Mesenchymal stem cell (in vitro differentiated cells and primary cell): ENCODE data around the gene GAB2.

Source experiments
- DNase-seq: peaks from one replicate; pipeline ENCODE4 v3.0.0-alpha.2; 2013
- H2AFZ ChIP-seq: one replicate; pipeline ENCODE4 v1.6.1; 2013; ENCODE audit warnings: low read depth, mild to moderate bottlenecking, control low read depth, inconsistent platforms, low read length, moderate library complexity
- H2AK5ac ChIP-seq: 2 replicates; pipeline ENCODE4 v1.6.1; 2013; ENCODE audit warnings: low read length, moderate library complexity, mild to moderate bottlenecking, inconsistent platforms; ENCODE audit not compliant: severe bottlenecking
- H2BK120ac ChIP-seq: one replicate; pipeline ENCODE4 v1.6.1; 2013; ENCODE audit warnings: low read depth, mild to moderate bottlenecking, inconsistent platforms, low read length, moderate library complexity
- H2BK12ac ChIP-seq, 2 experiments: one replicate each; pipeline ENCODE4 v1.6.1; 2013; ENCODE audit warnings: inconsistent platforms in 2 of 2, low read length in 2 of 2, mild to moderate bottlenecking in 2 of 2, moderate library complexity in 2 of 2, control low read depth in 1 of 2
- H2BK15ac ChIP-seq: one replicate; pipeline ENCODE4 v1.6.1; 2013; ENCODE audit warnings: mild to moderate bottlenecking, low read depth, inconsistent platforms; ENCODE audit not compliant: poor library complexity, severe bottlenecking
- H2BK5ac ChIP-seq: 2 replicates; pipeline ENCODE4 v1.6.1; 2013; ENCODE audit warnings: low read depth, mild to moderate bottlenecking, low read length, control low read depth, inconsistent platforms; ENCODE audit not compliant: poor library complexity, severe bottlenecking
- H3K14ac ChIP-seq, 2 experiments: one replicate each; pipeline ENCODE4 v1.6.1; 2013; ENCODE audit warnings: inconsistent platforms in 2 of 2, low read length in 2 of 2, control low read depth in 1 of 2, mild to moderate bottlenecking in 1 of 2, moderate library complexity in 1 of 2
- H3K18ac ChIP-seq, 2 experiments: one replicate each; pipeline ENCODE4 v1.6.1; 2013; ENCODE audit warnings: inconsistent platforms in 2 of 2, low read length in 2 of 2, control low read depth in 1 of 2, low read depth in 1 of 2, mild to moderate bottlenecking in 1 of 2
- H3K23ac ChIP-seq, 2 experiments: one replicate each; pipeline ENCODE4 v1.6.1; 2013; ENCODE audit warnings: inconsistent platforms in 2 of 2, low read length in 2 of 2, mild to moderate bottlenecking in 2 of 2, moderate library complexity in 2 of 2, control low read depth in 1 of 2
- H3K27ac ChIP-seq: 2 replicates; pipeline ENCODE4 v1.5.1; 2013; ENCODE audit warnings: mild to moderate bottlenecking, moderate library complexity, low read length, control low read depth, inconsistent platforms; ENCODE audit not compliant: poor library complexity, severe bottlenecking
- H3K27me3 ChIP-seq, 2 experiments: 2 replicates each; pipeline versions ENCODE4 v1.6.1 to v1.7.0; 2013; ENCODE audit warnings: low read length in 2 of 2, mild to moderate bottlenecking in 2 of 2, moderate library complexity in 2 of 2, control low read depth in 1 of 2, inconsistent platforms in 1 of 2; ENCODE audit not compliant: control insufficient read depth in 1 of 2, insufficient read depth in 1 of 2
- H3K36me3 ChIP-seq, 2 experiments: 2 replicates each; pipeline versions ENCODE4 v1.6.1 to v1.7.0; 2013; ENCODE audit warnings: low read length in 2 of 2, control low read depth in 1 of 2, inconsistent platforms in 1 of 2, low read depth in 1 of 2, mild to moderate bottlenecking in 1 of 2; ENCODE audit not compliant: insufficient read depth in 2 of 2, control insufficient read depth in 1 of 2
- H3K4ac ChIP-seq, 2 experiments: one replicate each; pipeline ENCODE4 v1.6.1; 2013; ENCODE audit warnings: inconsistent platforms in 2 of 2, low read length in 2 of 2, mild to moderate bottlenecking in 2 of 2, moderate library complexity in 2 of 2, control low read depth in 1 of 2, low read depth in 1 of 2
- H3K4me1 ChIP-seq: 2 replicates; pipeline ENCODE4 v1.6.1; 2013; ENCODE audit warnings: low read depth, low read length, control low read depth; ENCODE audit not compliant: control insufficient read depth, insufficient read depth
- H3K4me2 ChIP-seq: 2 replicates; pipeline ENCODE4 v1.6.1; 2013; ENCODE audit warnings: low read length, mild to moderate bottlenecking, inconsistent platforms; ENCODE audit not compliant: poor library complexity, severe bottlenecking
- H3K4me3 ChIP-seq, 2 experiments: 2 replicates each; pipeline versions ENCODE4 v1.5.1 to v1.7.0; 2013; ENCODE audit warnings: low read length in 2 of 2, mild to moderate bottlenecking in 2 of 2, control low read depth in 1 of 2, low read depth in 1 of 2; ENCODE audit not compliant: insufficient read depth in 1 of 2
- H3K79me1 ChIP-seq: replicated peaks from 2 replicates; pipeline ENCODE4 v1.6.1; 2013; ENCODE audit warnings: mild to moderate bottlenecking, control low read depth, low read length, inconsistent platforms; ENCODE audit not compliant: poor library complexity, severe bottlenecking
- H3K9ac ChIP-seq: 2 replicates; pipeline ENCODE4 v1.7.0; 2013; ENCODE audit warnings: mild to moderate bottlenecking, low read length, moderate library complexity
- H3K9me3 ChIP-seq: 2 replicates; pipeline ENCODE4 v1.7.0; 2013; ENCODE audit warnings: mild to moderate bottlenecking, low read length; ENCODE audit not compliant: control insufficient read depth
- H4K8ac ChIP-seq: one replicate; pipeline ENCODE4 v1.6.1; 2013; ENCODE audit warnings: inconsistent platforms, mild to moderate bottlenecking, low read length, moderate library complexity
- H4K91ac ChIP-seq: one replicate; pipeline ENCODE4 v1.6.1; 2013; ENCODE audit warnings: mild to moderate bottlenecking, low read length, inconsistent platforms
- WGBS: methylation state at CpG from one replicate; pipeline ENCODE4 v1.1.7; 2013; ENCODE audit warnings: mixed read lengths; 5-methylcytosine and 5-hydroxymethylcytosine counted together

GAB2 gene

GRCh38 chr11:78349624-78350023 lies 68.0 kb downstream of the GAB2 start:
- H3K4me2 ChIP-seq, result no peak overlapping the region

DNA sequence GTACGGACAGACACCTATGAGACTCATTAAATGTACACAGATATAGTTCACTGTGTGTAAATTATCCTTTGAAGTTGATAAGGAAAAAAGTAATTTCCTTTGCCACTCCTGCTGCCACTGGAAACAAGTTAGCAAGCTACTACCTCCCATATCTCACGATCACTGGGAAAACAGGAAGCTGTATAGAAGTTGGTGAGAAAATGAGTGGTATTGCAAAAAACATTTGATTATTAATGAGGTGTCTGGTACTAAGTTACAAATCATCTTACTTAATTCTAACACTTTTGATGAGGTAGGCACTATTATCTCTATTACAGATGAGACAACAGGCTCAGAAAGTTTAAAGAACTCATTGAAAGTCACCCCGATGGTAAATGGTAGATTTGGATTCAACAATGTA lies 68.5 kb downstream of the GAB2 start:
- Histone ChIP-seq H2BK15ac (no peak overlapping the region), H2BK5ac (no peak overlapping the region), H3K36me3 (no peaks in the 10 kb centered on the region), H2AFZ (no peak overlapping the region), H3K14ac (no peak overlapping the region), H3K9ac (peak overlapping the region; percentile 83), H3K4me2 (no peak overlapping the region), H4K8ac (no peak overlapping the region), H2BK12ac (no peak overlapping the region), H4K91ac (no peak overlapping the region), H3K4ac (no peak overlapping the region), H3K27ac (no peak overlapping the region), H2AK5ac (no peak overlapping the region), H3K18ac (no peak overlapping the region), H3K27me3 (no peaks in the 10 kb centered on the region), H3K79me1 (peaks cover 35% of the 10 kb centered on the region), H3K4me1 (peaks cover 2% of the 10 kb centered on the region), H3K23ac (no peak overlapping the region), H3K9me3 (no peaks in the 10 kb centered on the region), H3K4me3 (no peak overlapping the region), H2BK120ac (no peak overlapping the region)
- DNase-seq, result no peak
- 100% methylated on average over 1 of the region's 3 CpGs for WGBS

More at GRCh38 chr11:78349624-78350023, 68.0 kb downstream of the GAB2 start:
- Histone ChIP-seq H3K4me1 (peaks cover 2% of the 10 kb centered on the region), H2AFZ (no peak overlapping the region), H3K4ac (no peak overlapping the region), H2AK5ac (no peak overlapping the region), H3K36me3 (no peaks in the 10 kb centered on the region), H2BK15ac (no peak overlapping the region), H2BK5ac (no peak overlapping the region), H3K27ac (no peak overlapping the region), H3K4me3 (peak overlapping the region in 1 of 2 experiments; percentile 63), H4K91ac (no peak overlapping the region), H3K9me3 (no peaks in the 10 kb centered on the region), H3K79me1 (peaks cover 38% of the 10 kb centered on the region), H3K23ac (no peak overlapping the region), H4K8ac (no peak overlapping the region), H3K18ac (no peak overlapping the region), H3K14ac (no peak overlapping the region), H3K9ac (peak overlapping the region; percentile 83), H3K27me3 (no peaks in the 10 kb centered on the region), H2BK12ac (no peak overlapping the region), H2BK120ac (no peak overlapping the region)
- DNase-seq, result no peak
- 65% methylated on average over 2 of the region's 3 CpGs for WGBS

- no peak overlapping the region for H3K4me3 ChIP-seq
- H2AFZ ChIP-seq, result no peak overlapping the region
- no peak overlapping the region for H2BK15ac ChIP-seq
- H3K9me3 ChIP-seq, result no peaks in the 10 kb centered on the region
- H2BK5ac ChIP-seq, result no peak overlapping the region
- no peak overlapping the region for H3K4ac ChIP-seq
- no peak overlapping the region for H3K23ac ChIP-seq
- H3K18ac ChIP-seq, result no peak overlapping the region
- H3K36me3 ChIP-seq, result no peaks in the 10 kb centered on the region
- no peak overlapping the region for H3K27ac ChIP-seq
- no peak for DNase-seq
- no peak overlapping the region for H4K8ac ChIP-seq
- no peak overlapping the region for H2AK5ac ChIP-seq
- no peak overlapping the region for H4K91ac ChIP-seq
- no peak overlapping the region for H3K14ac ChIP-seq
- H2BK12ac ChIP-seq, result no peak overlapping the region
- no peak overlapping the region for H2BK120ac ChIP-seq
- H3K9ac ChIP-seq, result no peak overlapping the region
- no peaks in the 10 kb centered on the region for H3K27me3 ChIP-seq
- H3K4me1 ChIP-seq, result peaks cover 2% of the 10 kb centered on the region
- peaks cover 31% of the 10 kb centered on the region for H3K79me1 ChIP-seq
- H3K4me2 ChIP-seq, result no peak overlapping the region
Observed at GRCh38 chr11:78347956-78348355, 69.7 kb downstream of the GAB2 start.

DNA sequence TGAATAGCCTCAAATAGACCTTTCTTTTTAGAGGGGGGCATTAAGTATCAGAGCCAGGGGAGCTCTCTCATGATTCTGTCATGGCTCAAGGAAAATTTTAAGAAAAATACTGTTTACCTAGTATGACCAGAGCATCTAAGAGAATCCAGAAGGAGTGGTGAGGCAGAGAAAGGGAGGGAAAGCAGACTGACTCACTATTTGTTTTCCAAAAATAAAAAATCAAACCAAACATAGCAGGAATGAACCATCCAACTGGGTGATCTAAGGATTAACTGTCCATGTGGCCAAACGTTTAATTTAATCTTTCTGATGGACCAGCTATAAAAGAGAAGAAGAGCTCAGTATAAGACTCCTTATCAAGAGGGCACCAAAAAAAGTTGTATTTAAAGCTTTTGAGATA lies 70.8 kb downstream of the GAB2 start:
- no peak for DNase-seq
- Histone ChIP-seq H3K4me3 (no peak overlapping the region), H3K27ac (no peak overlapping the region), H3K18ac (no peak overlapping the region), H3K79me1 (peaks cover 28% of the 10 kb centered on the region), H3K23ac (no peak overlapping the region), H2AFZ (no peak overlapping the region), H2BK15ac (no peak overlapping the region), H2AK5ac (no peak overlapping the region), H3K4me2 (no peak overlapping the region), H2BK120ac (no peak overlapping the region), H3K9me3 (no peaks in the 10 kb centered on the region), H4K8ac (no peak overlapping the region), H2BK5ac (no peak overlapping the region), H3K36me3 (no peaks in the 10 kb centered on the region), H3K27me3 (no peaks in the 10 kb centered on the region), H2BK12ac (no peak overlapping the region), H3K14ac (no peak overlapping the region), H3K4ac (no peak overlapping the region), H3K4me1 (no peaks in the 10 kb centered on the region), H3K9ac (no peak overlapping the region), H4K91ac (no peak overlapping the region)
- no CpG with 5 or more reads among the region's 1 CpG for WGBS
